ENCODE data around the gene FOXK1. TPM values are rescaled to one million over a fixed set of nuclear protein-coding genes. Genes with fewer than 3 reads are reported as not detected.

FOXK1 gene
- total RNA-seq, 1 donor from 2014 or later: 41.7 TPM

GRCh38 chr7:4760952-4761351 lies 78.9 kb downstream of the FOXK1 start:
- no peak for TF ChIP-seq CTCF (IDR thresholded peaks at IDR 0.05; ENCODE audit: partially characterized antibody, unreplicated experiment)
- H3K27me3 Mint-ChIP-seq (ENCODE audit: unreplicated experiment): peaks cover 9% of the 10 kb centered on the region
- H3K4me1 Mint-ChIP-seq (ENCODE audit: low read depth, unreplicated experiment): no peaks in the 10 kb centered on the region
- peaks cover 8% of the 10 kb centered on the region for H3K9me3 Mint-ChIP-seq (ENCODE audit: unreplicated experiment)
- H3K4me3 Mint-ChIP-seq (ENCODE audit: unreplicated experiment): no peak overlapping the region
- DNase-seq: no peak
- H3K36me3 Mint-ChIP-seq (ENCODE audit: unreplicated experiment): no peaks in the 10 kb centered on the region
- no peak overlapping the region for H3K27ac Mint-ChIP-seq (ENCODE audit: unreplicated experiment)

GRCh38 chr7:4762121-4763055 lies 80.3 kb downstream of the FOXK1 start:
- Mint-ChIP-seq H3K9me3 (ENCODE audit: unreplicated experiment) (peaks cover 8% of the 10 kb centered on the region), H3K27me3 (ENCODE audit: unreplicated experiment) (peaks cover 9% of the 10 kb centered on the region), H3K36me3 (ENCODE audit: unreplicated experiment) (no peaks in the 10 kb centered on the region), H3K27ac (ENCODE audit: unreplicated experiment) (no peak overlapping the region), H3K4me3 (ENCODE audit: unreplicated experiment) (no peak overlapping the region), H3K4me1 (ENCODE audit: low read depth, unreplicated experiment) (no peaks in the 10 kb centered on the region)
- DNase-seq: no peak
- no peak for TF ChIP-seq CTCF (IDR thresholded peaks at IDR 0.05; ENCODE audit: partially characterized antibody, unreplicated experiment)

- no peak overlapping the region for H3K27ac Mint-ChIP-seq (ENCODE audit: unreplicated experiment)
- no peak overlapping the region for H3K4me3 Mint-ChIP-seq (ENCODE audit: unreplicated experiment)
- no peaks in the 10 kb centered on the region for H3K4me1 Mint-ChIP-seq (ENCODE audit: low read depth, unreplicated experiment)
- no peak for TF ChIP-seq CTCF (IDR thresholded peaks at IDR 0.05; ENCODE audit: partially characterized antibody, unreplicated experiment)
- DNase-seq: no peak
- H3K9me3 Mint-ChIP-seq (ENCODE audit: unreplicated experiment): peaks cover 8% of the 10 kb centered on the region
- H3K36me3 Mint-ChIP-seq (ENCODE audit: unreplicated experiment): no peaks in the 10 kb centered on the region
- H3K27me3 Mint-ChIP-seq (ENCODE audit: unreplicated experiment): peaks cover 9% of the 10 kb centered on the region
Measured at GRCh38 chr7:4763091-4763793, 81.1 kb downstream of the FOXK1 start.

GRCh38 chr7:4763794-4764185 lies 81.7 kb downstream of the FOXK1 start:
- Mint-ChIP-seq H3K4me3 (ENCODE audit: unreplicated experiment) (no peak overlapping the region), H3K27ac (ENCODE audit: unreplicated experiment) (no peak overlapping the region), H3K27me3 (ENCODE audit: unreplicated experiment) (peaks cover 9% of the 10 kb centered on the region), H3K4me1 (ENCODE audit: low read depth, unreplicated experiment) (no peaks in the 10 kb centered on the region), H3K36me3 (ENCODE audit: unreplicated experiment) (no peaks in the 10 kb centered on the region), H3K9me3 (ENCODE audit: unreplicated experiment) (peaks cover 6% of the 10 kb centered on the region)
- DNase-seq: no peak
- no peak for TF ChIP-seq CTCF (IDR thresholded peaks at IDR 0.05; ENCODE audit: partially characterized antibody, unreplicated experiment)

All from glutamatergic neuron (in vitro differentiated cells).